HepG2 (cell line): ENCODE results near the gene CA10. TPM values are rescaled to one million over a fixed set of nuclear protein-coding genes. Genes with fewer than 3 reads are reported as not detected.

Source experiments
- ATAC-seq: fragments of 200-7000 bp; cut with Tn5 transposase; 3 replicates; pipeline ENCODE4 v1.9.1; 2020; ENCODE audit warnings: mild to moderate bottlenecking, moderate library complexity
- BruUV-seq: library from RNA; stranded (reverse); fragments of 400-500 nt; replicated peaks from 2 replicates; lab custom pipeline; 2021; lab: Mats Ljungman, UMichigan
- CTCF ChIA-PET: fragments of 300-600 bp; formaldehyde crosslinking; extraction: SDS; loops from one replicate; lab custom pipeline; 2021; ENCODE audit warnings: low total read pairs, inconsistent platforms, low intra/inter-chr PET ratio; lab: Yijun Ruan, JAX
- POLR2A ChIA-PET: fragments of 350-600 bp; sonication (Branson Sonifier 250); formaldehyde crosslinking; loops from one replicate; lab custom pipeline; 2020; ENCODE audit warnings: antibody characterized with exemption, inconsistent platforms; lab: Yijun Ruan, JAX
- DNase-seq: peaks from one replicate; pipeline ENCODE4 v3.0.0-alpha.2; 2015; ENCODE audit warnings: low spot score
- FAIRE-seq: peaks from 3 replicates; lab custom pipeline; 2011; peaks lifted over from hg19 to GRCh38; lab: Jason Lieb, UNC
- H2AFZ ChIP-seq: one replicate; pipeline ENCODE4 v1.6.1; 2011; ENCODE audit warnings: low read length, inconsistent platforms
- H3K27ac ChIP-seq: fragments of 300-600 bp; 3 replicates; pipeline ENCODE4 v1.8.0; 2011; ENCODE audit warnings: mixed run types, mild to moderate bottlenecking, mixed read lengths, low read length, inconsistent platforms; ENCODE audit not compliant: insufficient read depth; ENCODE audit errors: extremely low read length
- H3K27me3 ChIP-seq, 2 experiments: fragments of 200-600 bp in 1 of 2; 2 replicates in 1 of 2; 3 replicates in 1 of 2; pipeline versions ENCODE4 v1.6.0 to v1.8.0; 2011; ENCODE audit warnings: low read length in 2 of 2, mild to moderate bottlenecking in 2 of 2, moderate library complexity in 2 of 2, inconsistent platforms in 1 of 2; ENCODE audit not compliant: insufficient read depth in 2 of 2, control insufficient read depth in 1 of 2
- H3K36me3 ChIP-seq, 2 experiments: fragments of 200-600 bp in 1 of 2; replicated peaks in 1 of 2; 2 replicates in 1 of 2; 3 replicates in 1 of 2; pipeline versions ENCODE4 v1.5.1 to v1.8.0; 2011; ENCODE audit warnings: low read length in 2 of 2, inconsistent platforms in 1 of 2; ENCODE audit not compliant: insufficient read depth in 2 of 2, control insufficient read depth in 1 of 2
- H3K4me1 ChIP-seq: 2 replicates; pipeline ENCODE4 v1.5.1; 2012; ENCODE audit warnings: low read length, inconsistent platforms; ENCODE audit not compliant: insufficient read depth
- H3K4me2 ChIP-seq: 2 replicates; pipeline ENCODE4 v1.6.0; 2011; ENCODE audit warnings: low read depth, low read length, inconsistent platforms
- H3K4me3 ChIP-seq, 3 experiments: fragments of 200-600 bp in 1 of 3; sonication (generic), shearing (Covaris generic) in 1 of 3; replicated peaks in 1 of 3; 2 replicates each; pipeline ENCODE4 v1.5.1; 2011 to 2016; ENCODE audit warnings: low read length in 3 of 3, inconsistent platforms in 2 of 3, low read depth in 2 of 3, mild to moderate bottlenecking in 2 of 3, control low read depth in 1 of 3, mixed read lengths in 1 of 3; ENCODE audit not compliant: insufficient read depth in 1 of 3
- H3K79me2 ChIP-seq: one replicate; pipeline ENCODE4 v1.6.1; 2011; ENCODE audit warnings: low read length, inconsistent platforms; ENCODE audit not compliant: insufficient read depth
- H3K9ac ChIP-seq: 2 replicates; pipeline ENCODE4 v1.6.0; 2011; ENCODE audit warnings: mild to moderate bottlenecking, low read depth, low read length, inconsistent platforms; ENCODE audit not compliant: insufficient read depth
- H3K9me3 ChIP-seq: 2 replicates; pipeline ENCODE4 v1.5.1; 2012; ENCODE audit warnings: mild to moderate bottlenecking, low read length
- H4K20me1 ChIP-seq: 2 replicates; pipeline ENCODE4 v1.6.0; 2011; ENCODE audit warnings: inconsistent platforms, mild to moderate bottlenecking, low read length, moderate library complexity; ENCODE audit not compliant: insufficient read depth
- CENPBD1 ChIP-seq: sonication (generic); formaldehyde crosslinking; IDR thresholded peaks from 2 replicates; pipeline ENCODE4 v1.8.0; 2022; ENCODE audit warnings: missing genetic modification reagents, low read depth, mild to moderate bottlenecking, borderline replicate concordance
- CREBL2 ChIP-seq: sonication (generic); formaldehyde crosslinking; IDR thresholded peaks from 2 replicates; pipeline ENCODE4 v1.8.1; 2023; ENCODE audit warnings: missing genetic modification reagents, mild to moderate bottlenecking, borderline replicate concordance
- MEIS1 ChIP-seq: sonication (generic); formaldehyde crosslinking; IDR thresholded peaks from 2 replicates; pipeline ENCODE4 v1.9.0; 2021; ENCODE audit warnings: mild to moderate bottlenecking, missing genetic modification reagents, moderate library complexity, borderline replicate concordance
- NFE2L1 ChIP-seq: sonication (generic); formaldehyde crosslinking; IDR thresholded peaks from 2 replicates; pipeline ENCODE4 v1.4.0; 2020; ENCODE audit warnings: missing genetic modification reagents, mild to moderate bottlenecking, borderline replicate concordance
- PHF5A ChIP-seq: IDR thresholded peaks from one replicate; pipeline ENCODE4 v1.6.1; 2018; ENCODE audit warnings: low read depth, missing genetic modification reagents; ENCODE audit not compliant: unreplicated experiment
- SMAD3 ChIP-seq: sonication (generic); formaldehyde crosslinking; IDR thresholded peaks from 2 replicates; pipeline ENCODE4 v1.4.0; 2020; ENCODE audit warnings: missing genetic modification reagents
- TARDBP ChIP-seq: sonication (generic); formaldehyde crosslinking; IDR thresholded peaks from 2 replicates; pipeline ENCODE4 v1.8.0; 2022; ENCODE audit warnings: mild to moderate bottlenecking, missing genetic modification reagents
- ZNF549 ChIP-seq: sonication (generic); formaldehyde crosslinking; IDR thresholded peaks from 2 replicates; pipeline ENCODE4 v1.5.0; 2020; ENCODE audit warnings: missing genetic modification reagents
- ZNF615 ChIP-seq: sonication (generic); formaldehyde crosslinking; IDR thresholded peaks from 2 replicates; pipeline ENCODE4 v1.5.0; 2020; ENCODE audit warnings: mild to moderate bottlenecking, missing genetic modification reagents, borderline replicate concordance
- WGBS: methylation state at CpG from one replicate; pipeline ENCODE4 v1.1.6; 2017; ENCODE audit warnings: low lambda C conversion rate; 5-methylcytosine and 5-hydroxymethylcytosine counted together
- in situ Hi-C: cut with HindIII; loops from 2 replicates; pipeline ENCODE4 v1.10.0; 2017; ENCODE audit warnings: low pct_unique_long_range_greater_than_20kb; ENCODE audit not compliant: extremely low pct_ligation_motif_present
- intact Hi-C: fragments of 100-400 bp; cut with micrococcal nuclease; formaldehyde crosslinking; loops from one replicate; pipeline ENCODE4 v1.10.0; 2022; ENCODE audit not compliant: unreplicated experiment
- polyA plus RNA-seq, 8 experiments: library from polyadenylated mRNA; depleted of rRNA in 3 of 8; stranded (reverse) in 7 of 8; unstranded in 1 of 8; fragments of >200 nt; fragmentation: Illumina TruSeq in 4 of 8; extraction: Trizol in 4 of 8; gene quantifications; 2 replicates each; pipeline versions ENCODE4 v1.2.1 to v1.2.3, GENCODE V29; 2011 to 2016; ENCODE audit warnings: low read depth in 4 of 8, missing spikeins in 1 of 8, mixed read lengths in 1 of 8; ENCODE audit not compliant: insufficient read depth in 1 of 8
- total RNA-seq, 5 experiments: library from RNA; depleted of rRNA; stranded (reverse); fragments of >200 nt; fragmentation: Illumina TruSeq; extraction: Trizol; gene quantifications; 2 replicates each; pipeline ENCODE4 v1.2.3, GENCODE V29; 2016; ENCODE audit warnings: low read depth in 1 of 5
- TF ChIP-seq, protein P1 (sequence below): sonication (generic); formaldehyde crosslinking; IDR thresholded peaks from 2 replicates; pipeline ENCODE4 v1.9.0; 2022; ENCODE audit warnings: low read depth, missing genetic modification reagents
- TF ChIP-seq, protein P2 (sequence below): sonication (generic); formaldehyde crosslinking; IDR thresholded peaks from 2 replicates; pipeline ENCODE4 v1.4.0; 2020; ENCODE audit warnings: mild to moderate bottlenecking, missing genetic modification reagents

CA10 gene
- total and polyA plus RNA-seq, 2 of the 13 experiments (the other 11 are each of a cell fraction or from before 2014, with no cell fraction given) = not detected

DNA sequence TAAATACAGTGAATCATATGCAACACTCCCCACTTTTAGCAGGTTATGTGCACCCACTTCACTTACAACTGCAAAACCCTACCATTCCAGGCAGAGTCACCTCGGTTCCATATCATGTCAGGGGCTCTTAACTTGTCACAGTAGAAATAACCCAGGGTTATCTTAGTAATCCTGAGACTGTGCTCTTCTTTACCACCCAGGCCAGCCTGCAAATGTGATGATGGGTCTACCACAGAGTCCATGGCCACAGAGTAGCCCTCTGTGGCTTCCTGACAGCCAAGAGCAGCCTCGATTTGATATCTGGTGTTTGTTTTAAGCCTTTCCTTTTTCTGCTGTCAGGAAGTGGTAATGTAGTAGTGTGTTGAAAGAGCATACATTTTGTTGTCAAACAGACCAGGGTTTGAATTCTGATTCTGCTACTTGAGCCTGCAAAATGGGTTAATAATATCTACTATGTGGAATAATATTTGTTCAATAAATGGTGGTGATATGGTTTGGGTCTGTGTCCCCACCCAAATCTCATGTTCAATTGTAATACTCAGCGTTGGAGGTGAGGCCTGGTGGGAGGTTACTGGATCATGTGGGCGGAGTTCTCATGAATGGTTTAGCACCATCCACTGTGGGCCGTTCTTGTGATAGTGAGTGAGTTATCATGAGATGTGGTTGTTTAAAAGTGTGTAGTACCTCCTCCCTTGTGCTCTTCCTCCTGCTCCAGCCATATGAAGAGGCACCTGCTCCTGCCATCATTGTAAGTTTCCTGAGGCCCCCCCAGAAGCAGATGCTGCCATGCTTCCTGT, 481.6 kb downstream of the CA10 start:
- no TSS peak for BruUV-seq
- H3K4me1 ChIP-seq = no peaks in the 10 kb centered on the region
- H3K79me2 ChIP-seq = no peaks in the 10 kb centered on the region
- ChIA-PET POLR2A (no interaction called here), CTCF (no interaction called here)
- FAIRE-seq = no peak
- intact Hi-C loops (no loop called here), in situ Hi-C loops (no loop called here)
- H3K9ac ChIP-seq = no peak overlapping the region
- no peaks in the 10 kb centered on the region for H3K36me3 ChIP-seq
- no peak overlapping the region for H3K4me2 ChIP-seq
- no peak overlapping the region for H3K27ac ChIP-seq
- TF ChIP-seq MEIS1 (no peak), SMAD3 (CRISPR knock-in tag) (no peak), ZNF615 (CRISPR knock-in tag) (no peak), CREBL2 (CRISPR knock-in tag) (no peak), ZNF549 (CRISPR knock-in tag) (no peak), PHF5A (CRISPR knock-in tag) (no peak), NFE2L1 (CRISPR knock-in tag) (no peak), CENPBD1 (CRISPR knock-in tag) (no peak), TARDBP (CRISPR knock-in tag) (no peak)
- TF ChIP-seq, protein P1, sequence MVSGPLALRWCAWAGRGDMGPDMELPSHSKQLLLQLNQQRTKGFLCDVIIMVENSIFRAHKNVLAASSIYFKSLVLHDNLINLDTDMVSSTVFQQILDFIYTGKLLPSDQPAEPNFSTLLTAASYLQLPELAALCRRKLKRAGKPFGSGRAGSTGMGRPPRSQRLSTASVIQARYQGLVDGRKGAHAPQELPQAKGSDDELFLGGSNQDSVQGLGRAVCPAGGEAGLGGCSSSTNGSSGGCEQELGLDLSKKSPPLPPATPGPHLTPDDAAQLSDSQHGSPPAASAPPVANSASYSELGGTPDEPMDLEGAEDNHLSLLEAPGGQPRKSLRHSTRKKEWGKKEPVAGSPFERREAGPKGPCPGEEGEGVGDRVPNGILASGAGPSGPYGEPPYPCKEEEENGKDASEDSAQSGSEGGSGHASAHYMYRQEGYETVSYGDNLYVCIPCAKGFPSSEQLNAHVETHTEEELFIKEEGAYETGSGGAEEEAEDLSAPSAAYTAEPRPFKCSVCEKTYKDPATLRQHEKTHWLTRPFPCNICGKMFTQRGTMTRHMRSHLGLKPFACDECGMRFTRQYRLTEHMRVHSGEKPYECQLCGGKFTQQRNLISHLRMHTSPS = no peak
- TF ChIP-seq, protein P2, sequence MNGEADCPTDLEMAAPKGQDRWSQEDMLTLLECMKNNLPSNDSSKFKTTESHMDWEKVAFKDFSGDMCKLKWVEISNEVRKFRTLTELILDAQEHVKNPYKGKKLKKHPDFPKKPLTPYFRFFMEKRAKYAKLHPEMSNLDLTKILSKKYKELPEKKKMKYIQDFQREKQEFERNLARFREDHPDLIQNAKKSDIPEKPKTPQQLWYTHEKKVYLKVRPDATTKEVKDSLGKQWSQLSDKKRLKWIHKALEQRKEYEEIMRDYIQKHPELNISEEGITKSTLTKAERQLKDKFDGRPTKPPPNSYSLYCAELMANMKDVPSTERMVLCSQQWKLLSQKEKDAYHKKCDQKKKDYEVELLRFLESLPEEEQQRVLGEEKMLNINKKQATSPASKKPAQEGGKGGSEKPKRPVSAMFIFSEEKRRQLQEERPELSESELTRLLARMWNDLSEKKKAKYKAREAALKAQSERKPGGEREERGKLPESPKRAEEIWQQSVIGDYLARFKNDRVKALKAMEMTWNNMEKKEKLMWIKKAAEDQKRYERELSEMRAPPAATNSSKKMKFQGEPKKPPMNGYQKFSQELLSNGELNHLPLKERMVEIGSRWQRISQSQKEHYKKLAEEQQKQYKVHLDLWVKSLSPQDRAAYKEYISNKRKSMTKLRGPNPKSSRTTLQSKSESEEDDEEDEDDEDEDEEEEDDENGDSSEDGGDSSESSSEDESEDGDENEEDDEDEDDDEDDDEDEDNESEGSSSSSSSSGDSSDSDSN (CRISPR knock-in tag) = no peak
- H3K27me3 ChIP-seq = no peaks in the 10 kb centered on the region
- H2AFZ ChIP-seq = no peak overlapping the region
- ATAC-seq = no peak
- no peak for DNase-seq
- WGBS = 2% methylated on average over 5 of the region's 5 CpGs
- H3K9me3 ChIP-seq = no peaks in the 10 kb centered on the region
- no peaks in the 10 kb centered on the region for H4K20me1 ChIP-seq
- H3K4me3 ChIP-seq = no peak overlapping the region
